Measurements from ENCODE around the gene KIF17. TPM values are rescaled to one million over a fixed set of nuclear protein-coding genes. Genes with fewer than 3 reads are reported as not detected.

KIF17 gene
- total and polyA plus RNA-seq, 2 of the 4 experiments (the other 2 are of a cell fraction), result 4.5 to 5.7 TPM

- H3K18ac ChIP-seq (ENCODE audit: low read depth, low read length), result no peak overlapping the region
- no peak overlapping the region for H3K14ac ChIP-seq (replicated peaks; ENCODE audit: low read depth, low read length)
- no peaks in the 10 kb centered on the region for H3K27me3 ChIP-seq (ENCODE audit: control insufficient read depth, insufficient read depth, low read length)
- H3K23ac ChIP-seq (ENCODE audit: low read depth, low read length), result no peak overlapping the region
- no peak overlapping the region for H3K4me3 ChIP-seq (ENCODE audit: insufficient read depth, low read depth, low read length)
- dilution Hi-C loops (cut with HindIII; ENCODE audit: low sequenced_read_pairs, unreplicated experiment), result no loop called here
- H2AK9ac ChIP-seq (replicated peaks; ENCODE audit: low read depth, low read length, poor library complexity), result no peak overlapping the region
- TF ChIP-seq SMC3 (IDR thresholded peaks at IDR 0.05; ENCODE audit: low read depth, low read length) (no peak), FOS (IDR thresholded peaks at IDR 0.05; ENCODE audit: low read depth, low read length) (no peak), MXI1 (IDR thresholded peaks at IDR 0.05; ENCODE audit: borderline replicate concordance, low read depth, low read length) (no peak), RFX5 (IDR thresholded peaks at IDR 0.05; ENCODE audit: low read depth, low read length) (no peak), POLR2A (IDR thresholded peaks at IDR 0.05; ENCODE audit: low read depth, low read length) (no peak), NFE2L2 (IDR thresholded peaks at IDR 0.05; ENCODE audit: low read depth, low read length) (no peak), CHD1 (IDR thresholded peaks at IDR 0.05; ENCODE audit: low read depth, low read length) (no peak), USF2 (IDR thresholded peaks at IDR 0.05; ENCODE audit: low read depth, low read length) (no peak), MAFK (IDR thresholded peaks at IDR 0.05; ENCODE audit: low read depth, low read length) (no peak)
- no peak for ATAC-seq (ENCODE audit: low read depth)
- in situ Hi-C loops (cut with MboI; ENCODE audit: low sequenced_read_pairs), result loop anchor here (25.0 kb wide), 1 partner anchor 682 kb away; no protein-coding TSS in a partner anchor
- no peaks in the 10 kb centered on the region for H3K79me1 ChIP-seq (ENCODE audit: low read depth in 1 of 2, low read length in 2 of 2)
- H2BK120ac ChIP-seq (ENCODE audit: low read depth, low read length), result no peak overlapping the region
- H2AK5ac ChIP-seq (ENCODE audit: low read depth, low read length), result no peak overlapping the region
- H4K8ac ChIP-seq (ENCODE audit: low read depth in 2 of 2, low read length in 2 of 2), result no peak overlapping the region
- no peak overlapping the region for H2BK5ac ChIP-seq (ENCODE audit: low read depth, low read length, poor library complexity, severe bottlenecking)
- no peak overlapping the region for H4K91ac ChIP-seq (ENCODE audit: insufficient read depth, low read depth, low read length)
- H3K56ac ChIP-seq (ENCODE audit: extremely low read depth, insufficient read depth, low read length), result no peak overlapping the region
- ChIA-PET CTCF (no interaction called here), POLR2A (ENCODE audit: unreplicated experiment) (no interaction called here)
- no peak overlapping the region for H3K4me2 ChIP-seq (ENCODE audit: low read depth, low read length)
- no peak overlapping the region for H2BK20ac ChIP-seq (ENCODE audit: low read depth, low read length)
- no peaks in the 10 kb centered on the region for H3K4me1 ChIP-seq (ENCODE audit: control insufficient read depth, insufficient read depth, low read length)
- DNase-seq, result no peak
- no CpG with 5 or more reads among the region's 5 CpGs for WGBS, 2 experiments (ENCODE audit: extremely low coverage in 2 of 2, insufficient read length in 1 of 2)
- BruUV-seq (replicated peaks), result no TSS peak
- no peak overlapping the region for H3K9ac ChIP-seq (ENCODE audit: low read depth, low read length)
- H3K9me3 ChIP-seq (ENCODE audit: control insufficient read depth, insufficient read depth, low read length), result no peaks in the 10 kb centered on the region
- no peak overlapping the region for H2BK15ac ChIP-seq (ENCODE audit: low read depth, low read length)
- H3K4ac ChIP-seq (ENCODE audit: low read depth, low read length), result no peak overlapping the region
- H4K20me1 ChIP-seq (ENCODE audit: insufficient read depth, low read length), result no peaks in the 10 kb centered on the region
- no peaks in the 10 kb centered on the region for H3K9me1 ChIP-seq (ENCODE audit: insufficient read depth, low read length)
- peaks cover 3% of the 10 kb centered on the region; the same call in 1 of the 2 replicates for H3K36me3 ChIP-seq (ENCODE audit: control insufficient read depth, insufficient read depth, low read length)
- intact Hi-C loops (cut with micrococcal nuclease), result no loop called here
- H2AFZ ChIP-seq (replicated peaks; ENCODE audit: low read length, poor library complexity), result no peak overlapping the region
- no peak overlapping the region for H3K27ac ChIP-seq (ENCODE audit: insufficient read depth, low read length)
- no peak overlapping the region for H4K5ac ChIP-seq (ENCODE audit: low read depth, low read length)
Measured at GRCh38 chr1:20680269-20680668, 37.5 kb downstream of the KIF17 start.

Data from IMR-90 (cell line).